ELR (cell line): ENCODE data around the gene MPRIP.
"Not testable (repeated sequence)": the region's sequence is repeated elsewhere in the genome, so short reads cannot be mapped to it uniquely, and the experiment has no call there.

Experiments
- DNase-seq: peaks from one replicate; pipeline ENCODE4 v3.0.0-alpha.2; 2015; ENCODE audit warnings: low read depth

MPRIP gene

GRCh38 chr17:17013828-17014747, 28.2 kb upstream of the MPRIP start:
- DNase-seq, result not testable (repeated sequence)

GRCh38 chr17:17014748-17015124, 27.5 kb upstream of the MPRIP start:
- DNase-seq, result peak; percentile 88

- DNase-seq, result no peak
These were observed 27.0 kb upstream of the MPRIP start for GRCh38 chr17:17015230-17015629.

GRCh38 chr17:17016199-17017197, 25.8 kb upstream of the MPRIP start:
- DNase-seq, result not testable (repeated sequence)

GRCh38 chr17:17017343-17018014, 24.8 kb upstream of the MPRIP start:
- no peak for DNase-seq

- DNase-seq, result no peak
These were observed 24.2 kb upstream of the MPRIP start for GRCh38 chr17:17018021-17018441.

- no peak for DNase-seq
These were observed 23.4 kb upstream of the MPRIP start for GRCh38 chr17:17018612-17019429.

- DNase-seq, result no peak
These were observed 22.9 kb upstream of the MPRIP start for GRCh38 chr17:17019430-17019762.

GRCh38 chr17:17019891-17020456, 22.3 kb upstream of the MPRIP start:
- DNase-seq, result no peak

GRCh38 chr17:17020821-17021193, 21.4 kb upstream of the MPRIP start:
- no peak for DNase-seq

GRCh38 chr17:17021194-17021863, 20.9 kb upstream of the MPRIP start:
- DNase-seq, result no peak

- DNase-seq, result no peak
These were observed 20.2 kb upstream of the MPRIP start for GRCh38 chr17:17022011-17022410.

GRCh38 chr17:17022456-17022855, 19.8 kb upstream of the MPRIP start:
- DNase-seq, result no peak

GRCh38 chr17:17024778-17025300, 17.4 kb upstream of the MPRIP start:
- DNase-seq, result no peak

- no peak for DNase-seq
These were observed 16.6 kb upstream of the MPRIP start for GRCh38 chr17:17025621-17026020.

GRCh38 chr17:17026163-17026562, 16.1 kb upstream of the MPRIP start:
- DNase-seq, result no peak

GRCh38 chr17:17027442-17028058, 14.7 kb upstream of the MPRIP start:
- DNase-seq, result no peak

GRCh38 chr17:17028059-17028877, 14.0 kb upstream of the MPRIP start:
- DNase-seq, result peak; percentile 96
